HG03097 (cell line): ENCODE data around the gene SNX1.

ENCODE experiments used
- ATAC-seq: cut with Tn5 transposase; IDR thresholded peaks from one replicate; pipeline ENCODE4 v1.9.1; 2021; ENCODE audit not compliant: unreplicated experiment, low FRiP score

SNX1 gene

DNA sequence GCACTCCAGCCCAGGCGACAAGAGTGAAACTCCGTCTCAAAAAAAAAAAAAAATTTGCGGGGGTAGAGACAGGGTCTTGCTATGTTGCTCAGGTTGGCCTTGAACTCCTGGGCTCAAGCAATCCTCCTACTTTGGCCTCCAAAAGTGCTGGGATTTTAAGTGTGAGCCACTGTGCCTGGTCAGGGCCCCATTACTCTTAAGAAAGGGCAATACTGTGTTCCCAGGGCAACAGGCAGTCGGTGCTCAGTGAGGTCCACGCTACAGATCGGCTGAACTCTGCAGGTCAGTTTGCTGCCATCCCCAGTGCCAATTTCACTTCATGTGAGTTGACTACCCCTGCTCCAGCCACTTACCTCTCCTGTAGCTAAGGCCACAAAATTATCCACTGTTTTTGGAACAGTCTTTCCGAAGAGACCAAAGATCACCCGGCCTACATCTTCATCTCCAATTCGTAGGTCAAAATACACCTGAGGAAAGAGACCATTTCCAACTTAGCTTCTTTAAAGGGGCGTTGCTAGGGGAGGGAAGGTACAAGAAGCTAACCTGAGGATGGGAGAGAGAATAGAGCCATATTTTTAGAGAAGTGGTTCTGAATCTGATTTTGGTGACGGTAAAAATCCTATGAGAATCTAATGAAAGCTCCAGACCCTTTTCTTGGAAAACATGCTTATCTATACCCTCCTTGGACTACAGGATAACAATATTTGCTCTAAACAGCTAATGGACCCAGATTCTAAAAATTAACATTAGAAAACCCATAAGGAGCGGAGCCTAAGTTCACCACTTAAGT, 66.1 kb downstream of the SNX1 start:
- no peak for ATAC-seq

GRCh38 chr15:64162478-64162868, 66.7 kb downstream of the SNX1 start:
- no peak for ATAC-seq

- peak; percentile 88 for ATAC-seq
These were observed 67.3 kb downstream of the SNX1 start, which contains the start of gene PPIB for GRCh38 chr15:64162869-64163658. TSS of gene PPIB (minus strand) at chr15:64163022. CDS start at chr15:64162986, 36 bp downstream.

DNA sequence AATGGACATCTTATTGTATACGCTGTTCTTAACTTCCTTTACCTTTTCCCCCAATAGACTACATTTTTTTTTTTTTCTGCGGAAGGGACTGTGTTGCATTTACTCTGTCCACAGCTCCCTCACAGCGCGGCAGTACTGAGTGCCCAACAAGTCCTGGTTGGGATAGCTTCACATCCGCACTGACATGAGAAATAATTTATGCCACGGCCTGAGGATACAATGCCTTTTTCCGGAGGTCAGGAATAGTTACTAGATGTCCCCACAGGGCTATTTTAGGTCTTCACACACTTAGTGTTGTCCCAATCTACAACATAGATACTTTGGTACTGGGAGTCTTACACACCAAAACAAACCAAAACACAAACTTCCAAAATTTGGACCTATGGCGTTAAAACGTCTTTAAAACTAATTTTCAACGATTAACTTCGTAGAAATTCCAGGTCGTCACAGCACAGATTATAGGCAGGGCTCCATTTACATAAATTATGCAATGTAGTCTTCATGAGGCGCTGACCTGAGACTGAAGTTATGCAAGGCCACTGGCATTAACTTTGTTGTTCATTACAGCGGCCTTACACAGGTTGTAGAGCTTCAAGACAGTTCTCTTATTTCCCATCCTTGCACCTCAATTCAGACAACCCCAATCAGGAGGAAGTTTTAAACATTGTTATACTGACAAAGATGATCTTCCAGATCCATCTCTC, 68.0 kb downstream of the SNX1 start:
- peak; percentile 1 for ATAC-seq

DNA sequence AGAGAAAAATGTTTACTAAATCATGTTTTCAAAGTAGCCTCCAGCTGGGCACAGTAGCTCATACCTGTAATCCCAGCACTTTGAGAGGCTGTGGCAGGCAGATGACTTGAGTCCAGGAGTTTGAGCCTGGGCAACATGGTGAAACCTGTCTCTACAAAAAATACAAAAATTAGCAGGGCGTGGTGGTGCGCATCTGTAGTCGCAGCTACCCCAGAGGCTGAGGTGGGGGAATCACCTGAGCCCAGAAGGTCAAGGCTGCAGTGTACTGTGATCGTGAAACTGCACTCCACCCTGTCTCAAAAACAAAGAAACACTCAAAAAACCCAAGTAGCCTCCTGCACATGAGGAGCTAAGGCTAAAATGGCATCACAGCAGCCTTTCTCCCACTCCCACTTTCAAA, 68.7 kb downstream of the SNX1 start:
- ATAC-seq, result no peak

- no peak for ATAC-seq
These were observed 70.5 kb downstream of the SNX1 start for GRCh38 chr15:64166102-64166890.

DNA sequence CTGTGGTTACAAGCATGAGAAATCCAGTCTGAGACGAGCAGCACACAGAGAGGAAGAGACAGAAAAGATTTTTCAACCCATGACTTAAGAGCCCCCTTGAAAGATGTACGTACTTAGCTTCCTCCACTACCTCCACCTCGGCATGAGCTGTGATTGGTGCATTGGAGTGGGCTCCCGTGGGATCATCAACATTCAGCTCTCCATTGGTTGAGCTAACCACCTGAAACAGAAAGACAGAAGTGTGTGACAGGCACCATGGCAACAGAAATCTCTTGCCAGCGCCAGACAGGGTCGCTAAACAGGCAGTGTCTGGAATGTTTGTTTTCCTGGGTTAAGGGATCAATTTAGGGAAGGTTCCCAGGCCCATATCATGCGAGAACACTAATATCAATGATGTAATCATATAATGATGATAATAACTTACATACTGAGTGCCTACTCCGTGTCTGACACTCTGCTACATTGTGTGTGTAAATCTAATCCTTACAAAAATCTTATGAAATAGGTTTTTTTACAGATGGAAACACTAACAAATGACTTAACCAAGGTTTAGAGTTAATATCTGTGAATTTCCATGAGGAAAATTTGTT, 84.5 kb downstream of the SNX1 start:
- ATAC-seq, result no peak

DNA sequence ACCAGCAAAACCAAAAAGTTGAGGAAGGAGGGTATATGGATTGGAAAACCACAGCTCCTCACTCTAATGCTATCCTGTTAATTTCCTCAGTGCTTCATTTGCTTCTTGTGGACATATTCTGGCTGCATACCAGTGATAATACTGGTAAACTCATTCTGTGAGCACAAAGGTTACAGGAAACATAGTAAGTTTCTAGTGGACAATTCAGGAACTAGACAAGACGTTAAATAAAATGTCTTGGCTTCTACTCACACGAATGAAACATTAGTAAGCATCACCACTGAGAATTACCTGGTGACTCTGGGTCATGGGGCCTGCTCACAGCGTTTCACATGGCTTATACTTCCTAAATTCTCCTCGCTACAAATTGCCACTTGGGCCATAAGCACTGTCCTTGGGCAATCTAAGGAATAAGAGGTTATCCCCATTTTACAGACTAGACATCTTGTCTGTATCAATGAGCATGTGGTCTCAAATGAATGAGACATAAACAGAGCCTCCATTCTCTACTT, 87.1 kb downstream of the SNX1 start:
- ATAC-seq, result no peak

- no peak for ATAC-seq
These were observed 89.5 kb downstream of the SNX1 start for GRCh38 chr15:64185146-64185911.

DNA sequence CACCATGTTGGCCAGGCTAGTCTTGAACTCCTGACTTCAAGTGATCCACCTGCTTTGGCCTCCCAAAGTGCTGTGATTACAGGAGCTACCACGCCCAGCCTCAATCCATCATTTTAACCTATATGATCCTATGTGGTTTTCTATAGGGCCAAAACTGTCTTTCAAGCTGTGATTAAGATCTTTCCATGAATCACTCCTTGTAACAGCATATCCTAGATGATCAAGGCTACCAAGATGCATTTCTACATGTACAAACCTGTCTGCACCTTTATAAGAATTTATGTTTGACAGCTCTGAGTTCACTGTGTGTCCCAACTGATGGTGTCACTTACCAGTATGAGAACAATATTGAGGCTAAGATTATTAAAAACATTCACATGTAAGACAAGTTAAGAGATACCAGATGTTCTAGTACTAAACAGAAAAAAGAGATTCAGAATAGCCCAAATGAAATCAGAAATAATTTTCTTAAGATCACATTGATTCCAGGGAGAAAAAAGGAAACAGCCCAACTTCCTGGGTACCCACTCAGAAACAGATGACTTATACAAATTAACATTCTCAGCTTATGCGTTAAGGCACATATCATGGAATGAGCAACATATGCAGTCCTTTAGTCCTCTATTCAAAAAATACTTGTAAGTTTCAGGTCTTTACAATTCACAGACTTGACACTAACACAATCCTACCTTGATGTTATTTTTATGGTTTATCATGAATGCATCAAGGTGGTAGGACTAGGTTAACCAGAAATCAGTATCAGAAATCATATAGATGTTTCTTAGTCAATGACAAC, 91.8 kb downstream of the SNX1 start:
- ATAC-seq, result no peak
